Measurements from ENCODE around the gene DOCK1.

DOCK1 gene

DNA sequence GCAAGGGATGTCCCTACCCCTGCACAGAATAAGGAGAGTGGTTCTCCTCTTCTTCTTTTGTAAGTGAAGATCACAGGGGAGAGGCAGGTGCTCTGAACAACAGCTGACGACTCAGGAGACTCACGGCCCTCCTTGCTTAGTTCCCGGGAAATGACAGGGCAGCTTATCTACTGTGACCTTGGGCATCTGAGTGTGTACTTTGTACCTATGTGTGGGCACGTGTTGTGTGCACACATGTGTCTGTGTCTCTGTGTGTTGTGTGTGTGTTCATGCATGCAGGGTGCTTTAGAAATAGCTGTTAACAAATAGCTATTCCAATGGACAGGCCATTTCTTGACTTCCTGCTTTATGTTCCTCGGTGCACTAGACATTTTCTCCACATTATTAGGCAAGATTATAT is 563.4 kb downstream of the DOCK1 start:
- H3K27ac ChIP-seq (ENCODE audit: low read depth, low read length): no peak overlapping the region
- no peak overlapping the region for H3K4me2 ChIP-seq (ENCODE audit: low read length)
- H3K14ac ChIP-seq (ENCODE audit: low read length): no peak overlapping the region
- no peaks in the 10 kb centered on the region for H3K4me1 ChIP-seq (ENCODE audit: control insufficient read depth in 1 of 2, insufficient read depth in 2 of 2, low read length in 2 of 2)
- no peaks in the 10 kb centered on the region for H3K79me2 ChIP-seq (ENCODE audit: control insufficient read depth, insufficient read depth, low read length, poor library complexity)
- no peak overlapping the region for H2BK5ac ChIP-seq (ENCODE audit: low read depth, low read length, poor library complexity)
- H4K12ac ChIP-seq (ENCODE audit: low read depth, low read length): no peak overlapping the region
- no peak for DNase-seq
- H2BK120ac ChIP-seq (ENCODE audit: insufficient read depth, low read length, poor library complexity): no peak overlapping the region
- no peak overlapping the region for H3K23ac ChIP-seq (ENCODE audit: low read length)
- no peak overlapping the region for H4K91ac ChIP-seq (ENCODE audit: low read depth, low read length)
- H4K8ac ChIP-seq (ENCODE audit: low read depth, low read length): no peak overlapping the region
- no peak overlapping the region for H3K9ac ChIP-seq (ENCODE audit: low read length)
- H2AFZ ChIP-seq (ENCODE audit: insufficient read depth, low read length, poor library complexity): no peak overlapping the region
- peaks cover 9% of the 10 kb centered on the region for H3K9me3 ChIP-seq (ENCODE audit: insufficient read depth, low read depth, low read length)
- H2AK5ac ChIP-seq (ENCODE audit: low read length): no peak overlapping the region
- no CpG with 5 or more reads among the region's 5 CpGs for WGBS (ENCODE audit: extremely low coverage, insufficient coverage, insufficient read length)
- H3K4me3 ChIP-seq (ENCODE audit: low read depth, low read length): no peak overlapping the region
- H2BK12ac ChIP-seq (ENCODE audit: low read length): no peak overlapping the region
- no peak overlapping the region for H3K4ac ChIP-seq (ENCODE audit: low read depth, low read length)
- no peaks in the 10 kb centered on the region for H3K27me3 ChIP-seq (ENCODE audit: insufficient read depth, low read length)
- no peaks in the 10 kb centered on the region for H3K79me1 ChIP-seq (ENCODE audit: low read length)
- no peak overlapping the region for H3K18ac ChIP-seq (ENCODE audit: low read length)
- H3K36me3 ChIP-seq (ENCODE audit: control insufficient read depth in 1 of 2, insufficient read depth in 2 of 2, low read length in 2 of 2): no peaks in the 10 kb centered on the region

DNA sequence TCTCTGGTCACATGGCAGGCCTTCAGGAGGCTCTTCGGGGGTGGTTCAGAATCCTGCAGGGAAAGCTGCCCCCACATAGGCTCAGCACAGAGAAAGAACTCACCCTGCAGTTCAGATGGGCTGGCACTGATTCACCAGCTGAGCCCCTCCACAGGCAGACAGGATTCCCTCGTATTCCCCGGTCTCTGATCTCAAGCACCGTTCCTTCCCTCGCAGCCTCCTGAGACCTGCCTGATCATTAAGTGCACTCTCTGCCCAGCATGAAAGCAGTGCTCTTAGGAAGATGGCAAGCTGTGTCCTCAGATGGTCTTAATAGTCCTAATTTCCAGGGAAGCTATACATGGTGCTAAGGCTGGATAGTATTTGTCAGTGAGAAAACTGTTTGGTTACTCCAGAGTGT is 565.7 kb downstream of the DOCK1 start:
- no peaks in the 10 kb centered on the region for H3K4me1 ChIP-seq (ENCODE audit: control insufficient read depth in 1 of 2, insufficient read depth in 2 of 2, low read length in 2 of 2)
- no peak overlapping the region for H3K23ac ChIP-seq (ENCODE audit: low read length)
- no peak overlapping the region for H3K14ac ChIP-seq (ENCODE audit: low read length)
- H3K27me3 ChIP-seq (ENCODE audit: insufficient read depth, low read length): no peaks in the 10 kb centered on the region
- H3K79me2 ChIP-seq (ENCODE audit: control insufficient read depth, insufficient read depth, low read length, poor library complexity): no peaks in the 10 kb centered on the region
- no peak overlapping the region for H4K12ac ChIP-seq (ENCODE audit: low read depth, low read length)
- no peak overlapping the region for H3K9ac ChIP-seq (ENCODE audit: low read length)
- no peak overlapping the region for H2AK5ac ChIP-seq (ENCODE audit: low read length)
- peaks cover 5% of the 10 kb centered on the region for H3K9me3 ChIP-seq (ENCODE audit: insufficient read depth, low read depth, low read length)
- no peak overlapping the region for H2BK12ac ChIP-seq (ENCODE audit: low read length)
- WGBS (ENCODE audit: extremely low coverage, insufficient coverage, insufficient read length): no CpG with 5 or more reads among the region's 5 CpGs
- no peak overlapping the region for H3K4me3 ChIP-seq (ENCODE audit: low read depth, low read length)
- H4K91ac ChIP-seq (ENCODE audit: low read depth, low read length): no peak overlapping the region
- no peaks in the 10 kb centered on the region for H3K36me3 ChIP-seq (ENCODE audit: control insufficient read depth in 1 of 2, insufficient read depth in 2 of 2, low read length in 2 of 2)
- no peak overlapping the region for H3K18ac ChIP-seq (ENCODE audit: low read length)
- DNase-seq: no peak
- H3K4ac ChIP-seq (ENCODE audit: low read depth, low read length): no peak overlapping the region
- H4K8ac ChIP-seq (ENCODE audit: low read depth, low read length): no peak overlapping the region
- no peak overlapping the region for H3K27ac ChIP-seq (ENCODE audit: low read depth, low read length)
- H2BK5ac ChIP-seq (ENCODE audit: low read depth, low read length, poor library complexity): no peak overlapping the region
- no peak overlapping the region for H3K4me2 ChIP-seq (ENCODE audit: low read length)
- H3K79me1 ChIP-seq (ENCODE audit: low read length): no peaks in the 10 kb centered on the region
- no peak overlapping the region for H2BK120ac ChIP-seq (ENCODE audit: insufficient read depth, low read length, poor library complexity)
- H2AFZ ChIP-seq (ENCODE audit: insufficient read depth, low read length, poor library complexity): no peak overlapping the region

DNA sequence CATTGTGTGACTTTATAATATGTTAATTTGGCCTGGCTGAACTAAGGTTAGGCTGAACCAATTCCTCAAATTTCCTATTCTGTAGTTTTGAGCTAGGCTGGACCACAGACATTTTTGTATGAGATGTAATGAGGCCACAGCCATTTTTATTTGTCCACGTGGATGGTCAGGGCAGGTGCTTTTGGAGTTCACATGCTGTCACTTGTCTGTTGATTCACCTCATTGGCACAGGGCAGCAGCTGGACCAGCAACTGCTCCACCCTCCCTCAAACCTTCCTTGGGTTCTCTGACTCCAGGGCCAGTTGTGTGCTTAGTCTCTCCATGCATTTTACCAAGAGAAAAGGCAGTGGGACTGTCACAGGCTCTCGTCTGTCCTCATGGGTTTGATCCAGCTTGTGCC is 567.7 kb downstream of the DOCK1 start:
- Histone ChIP-seq H3K4me2 (ENCODE audit: low read length) (no peak overlapping the region), H3K27ac (ENCODE audit: low read depth, low read length) (no peak overlapping the region), H3K18ac (ENCODE audit: low read length) (no peak overlapping the region), H3K79me2 (ENCODE audit: control insufficient read depth, insufficient read depth, low read length, poor library complexity) (no peaks in the 10 kb centered on the region), H2BK120ac (ENCODE audit: insufficient read depth, low read length, poor library complexity) (no peak overlapping the region), H3K14ac (ENCODE audit: low read length) (no peak overlapping the region), H3K4me1 (ENCODE audit: control insufficient read depth in 1 of 2, insufficient read depth in 2 of 2, low read length in 2 of 2) (no peaks in the 10 kb centered on the region), H4K8ac (ENCODE audit: low read depth, low read length) (no peak overlapping the region), H2AFZ (ENCODE audit: insufficient read depth, low read length, poor library complexity) (no peak overlapping the region), H2AK5ac (ENCODE audit: low read length) (no peak overlapping the region), H3K27me3 (ENCODE audit: insufficient read depth, low read length) (no peaks in the 10 kb centered on the region), H3K23ac (ENCODE audit: low read length) (no peak overlapping the region), H3K4ac (ENCODE audit: low read depth, low read length) (no peak overlapping the region), H4K91ac (ENCODE audit: low read depth, low read length) (no peak overlapping the region), H3K4me3 (ENCODE audit: low read depth, low read length) (peak overlapping the region; percentile 13), H4K12ac (ENCODE audit: low read depth, low read length) (no peak overlapping the region), H3K36me3 (ENCODE audit: control insufficient read depth in 1 of 2, insufficient read depth in 2 of 2, low read length in 2 of 2) (no peaks in the 10 kb centered on the region), H2BK12ac (ENCODE audit: low read length) (no peak overlapping the region), H3K9ac (ENCODE audit: low read length) (no peak overlapping the region), H3K79me1 (ENCODE audit: low read length) (no peaks in the 10 kb centered on the region), H2BK5ac (ENCODE audit: low read depth, low read length, poor library complexity) (no peak overlapping the region), H3K9me3 (ENCODE audit: insufficient read depth, low read depth, low read length) (peaks cover 3% of the 10 kb centered on the region)
- no CpG with 5 or more reads among the region's 2 CpGs for WGBS (ENCODE audit: extremely low coverage, insufficient coverage, insufficient read length)
- DNase-seq: no peak

DNA sequence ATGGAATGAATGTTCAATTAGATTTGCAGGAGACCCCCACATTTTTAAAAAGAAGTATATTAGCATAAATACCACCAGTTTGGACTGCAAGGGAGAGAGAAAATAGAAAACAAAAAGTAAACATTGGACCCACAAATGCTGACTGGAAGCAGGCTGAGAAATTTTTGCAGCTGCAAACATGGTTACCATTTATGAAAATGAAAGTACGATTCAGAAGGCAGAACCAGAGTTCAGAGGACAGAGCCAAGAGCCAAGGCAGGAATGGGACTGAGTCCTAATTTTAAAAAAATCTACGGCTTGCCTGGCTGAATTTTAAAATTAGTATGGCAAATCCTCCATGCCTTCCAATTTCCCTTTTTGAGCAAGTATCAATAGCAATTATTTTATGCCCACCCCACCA is 569.3 kb downstream of the DOCK1 start:
- no peak for DNase-seq
- H2BK12ac ChIP-seq (ENCODE audit: low read length): no peak overlapping the region
- H2AFZ ChIP-seq (ENCODE audit: insufficient read depth, low read length, poor library complexity): no peak overlapping the region
- no CpG with 5 or more reads among the region's 2 CpGs for WGBS (ENCODE audit: extremely low coverage, insufficient coverage, insufficient read length)
- no peak overlapping the region for H3K9ac ChIP-seq (ENCODE audit: low read length)
- no peak overlapping the region for H3K18ac ChIP-seq (ENCODE audit: low read length)
- no peak overlapping the region for H2BK5ac ChIP-seq (ENCODE audit: low read depth, low read length, poor library complexity)
- no peaks in the 10 kb centered on the region for H3K27me3 ChIP-seq (ENCODE audit: insufficient read depth, low read length)
- H3K4me3 ChIP-seq (ENCODE audit: low read depth, low read length): no peak overlapping the region
- no peak overlapping the region for H2AK5ac ChIP-seq (ENCODE audit: low read length)
- no peak overlapping the region for H2BK120ac ChIP-seq (ENCODE audit: insufficient read depth, low read length, poor library complexity)
- H3K4me2 ChIP-seq (ENCODE audit: low read length): no peak overlapping the region
- no peaks in the 10 kb centered on the region for H3K4me1 ChIP-seq (ENCODE audit: control insufficient read depth in 1 of 2, insufficient read depth in 2 of 2, low read length in 2 of 2)
- H3K79me2 ChIP-seq (ENCODE audit: control insufficient read depth, insufficient read depth, low read length, poor library complexity): no peaks in the 10 kb centered on the region
- no peak overlapping the region for H3K23ac ChIP-seq (ENCODE audit: low read length)
- H3K27ac ChIP-seq (ENCODE audit: low read depth, low read length): no peak overlapping the region
- H4K91ac ChIP-seq (ENCODE audit: low read depth, low read length): no peak overlapping the region
- no peaks in the 10 kb centered on the region for H3K79me1 ChIP-seq (ENCODE audit: low read length)
- no peaks in the 10 kb centered on the region for H3K9me3 ChIP-seq (ENCODE audit: insufficient read depth, low read depth, low read length)
- H4K8ac ChIP-seq (ENCODE audit: low read depth, low read length): no peak overlapping the region
- H4K12ac ChIP-seq (ENCODE audit: low read depth, low read length): no peak overlapping the region
- H3K36me3 ChIP-seq (ENCODE audit: control insufficient read depth in 1 of 2, insufficient read depth in 2 of 2, low read length in 2 of 2): no peaks in the 10 kb centered on the region
- H3K14ac ChIP-seq (ENCODE audit: low read length): no peak overlapping the region
- H3K4ac ChIP-seq (ENCODE audit: low read depth, low read length): no peak overlapping the region

All from trophoblast cell (in vitro differentiated cells and primary cell).